Fibroblast of lung (primary cell): ENCODE results near the gene CASP10. TPM values are rescaled to one million over a fixed set of nuclear protein-coding genes. Genes with fewer than 3 reads are reported as not detected.

Source experiments
- DNase-seq, 2 donors: peaks; one replicate each; pipeline versions ENCODE4 v3.0.0 to v3.0.0-alpha.2; 2010; ENCODE audit warnings: low read depth in 2 of 2
- H2AFZ ChIP-seq: 2 replicates; pipeline ENCODE4 v1.5.1; 2012; ENCODE audit warnings: low read length, control low read depth, inconsistent platforms
- H3K27ac ChIP-seq: 2 replicates; pipeline ENCODE4 v1.5.1; 2011; ENCODE audit warnings: low read length, control low read depth; ENCODE audit not compliant: insufficient read depth
- H3K27me3 ChIP-seq: 2 replicates; pipeline ENCODE4 v1.5.1; 2011; ENCODE audit warnings: mild to moderate bottlenecking, low read length; ENCODE audit not compliant: control insufficient read depth, insufficient read depth
- H3K36me3 ChIP-seq: 2 replicates; pipeline ENCODE4 v1.5.1; 2011; ENCODE audit warnings: low read length; ENCODE audit not compliant: control insufficient read depth, insufficient read depth
- H3K4me1 ChIP-seq: 2 replicates; pipeline ENCODE4 v1.5.1; 2011; ENCODE audit warnings: low read length; ENCODE audit not compliant: control insufficient read depth, insufficient read depth; ENCODE audit errors: extremely low read depth
- H3K4me2 ChIP-seq: 2 replicates; pipeline ENCODE4 v1.5.1; 2011; ENCODE audit warnings: low read length, control low read depth; ENCODE audit not compliant: insufficient read depth; ENCODE audit errors: extremely low read depth
- H3K4me3 ChIP-seq, 4 experiments: fragments of 200-600 bp in 1 of 4; sonication (generic) in 1 of 4; replicated peaks in 1 of 4; 2 replicates each; pipeline ENCODE4 v1.5.1; 2011 to 2016; ENCODE audit warnings: low read length in 4 of 4, low read depth in 3 of 4, mild to moderate bottlenecking in 3 of 4, control low read depth in 2 of 4, inconsistent platforms in 1 of 4, mixed read lengths in 1 of 4; ENCODE audit not compliant: insufficient read depth in 1 of 4; ENCODE audit errors: control extremely low read depth in 1 of 4
- H3K79me2 ChIP-seq: 2 replicates; pipeline ENCODE4 v1.5.1; 2012; ENCODE audit warnings: mild to moderate bottlenecking, low read length, inconsistent platforms; ENCODE audit not compliant: control insufficient read depth, insufficient read depth
- H3K9ac ChIP-seq: 2 replicates; pipeline ENCODE4 v1.5.1; 2011; ENCODE audit warnings: mild to moderate bottlenecking, low read length, control low read depth; ENCODE audit not compliant: insufficient read depth
- H3K9me3 ChIP-seq: 2 replicates; pipeline ENCODE4 v1.5.1; 2012; ENCODE audit warnings: low read depth, low read length; ENCODE audit not compliant: control insufficient read depth, insufficient read depth
- H4K20me1 ChIP-seq: 2 replicates; pipeline ENCODE4 v1.5.1; 2011; ENCODE audit warnings: low read length; ENCODE audit not compliant: control insufficient read depth, insufficient read depth; ENCODE audit errors: extremely low read depth
- CTCF ChIP-seq, 2 donors: IDR thresholded peaks in 1 of 2; conservative IDR thresholded peaks in 1 of 2; 1 replicate in 1 of 2; 2 replicates in 1 of 2; pipeline ENCODE4 v1.5.1; 2011 to 2012; ENCODE audit warnings: low read length in 2 of 2, control low read depth in 1 of 2, inconsistent platforms in 1 of 2, low read depth in 1 of 2, mild to moderate bottlenecking in 1 of 2
- EZH2 ChIP-seq: IDR thresholded peaks from 2 replicates; pipeline ENCODE4 v1.5.1; 2012; ENCODE audit warnings: low read length, control low read depth, mild to moderate bottlenecking; ENCODE audit errors: missing control alignments
- polyA plus RNA-seq, 2 donors: library from polyadenylated mRNA; depleted of rRNA in 1 of 2; stranded (reverse) in 1 of 2; unstranded in 1 of 2; fragments of >200 nt; gene quantifications; 2 replicates each; pipeline ENCODE4 v1.2.1, GENCODE V29; 2011 to 2012; ENCODE audit warnings: missing spikeins in 1 of 2
- total RNA-seq: library from RNA; depleted of rRNA; stranded (reverse); fragments of >200 nt; gene quantifications from 2 replicates; pipeline ENCODE4 v1.2.1, GENCODE V29; 2014

Gene CASP10
- total and polyA plus RNA-seq, 2 donors (not counting 1 experiment from before 2014, with no cell fraction given): 5.5 to 8.1 TPM

- no peak overlapping the region for H3K4me2 ChIP-seq
- H3K4me1 ChIP-seq: no peaks in the 10 kb centered on the region
- H3K27ac ChIP-seq: no peak overlapping the region
- H3K36me3 ChIP-seq: no peaks in the 10 kb centered on the region
- TF ChIP-seq EZH2: no peak
- TF ChIP-seq CTCF (conservative IDR thresholded peaks at IDR 0.05 in 1 of 2, IDR thresholded peaks at IDR 0.05 in 1 of 2; ENCODE audit: low read depth in 1 of 2, low read length in 2 of 2): no peak
- no peaks in the 10 kb centered on the region for H3K9me3 ChIP-seq
- H4K20me1 ChIP-seq: no peaks in the 10 kb centered on the region
- no peaks in the 10 kb centered on the region for H3K27me3 ChIP-seq
- no peak overlapping the region for H3K9ac ChIP-seq
- no peak overlapping the region for H3K4me3 ChIP-seq
- H2AFZ ChIP-seq: no peak overlapping the region
- no peak for DNase-seq
- no peaks in the 10 kb centered on the region for H3K79me2 ChIP-seq
These were observed 65.4 kb downstream of the CASP10 start for GRCh38 chr2:201248288-201248844.

- TF ChIP-seq EZH2 (no peak), CTCF (conservative IDR thresholded peaks at IDR 0.05 in 1 of 2, IDR thresholded peaks at IDR 0.05 in 1 of 2; ENCODE audit: low read depth in 1 of 2, low read length in 2 of 2) (no peak)
- Histone ChIP-seq H3K9me3 (no peaks in the 10 kb centered on the region), H3K36me3 (no peaks in the 10 kb centered on the region), H3K27me3 (no peaks in the 10 kb centered on the region), H3K4me1 (peaks cover 3% of the 10 kb centered on the region), H2AFZ (no peak overlapping the region), H3K27ac (no peak overlapping the region), H3K9ac (no peak overlapping the region), H3K4me3 (no peak overlapping the region), H3K79me2 (no peaks in the 10 kb centered on the region), H4K20me1 (no peaks in the 10 kb centered on the region), H3K4me2 (no peak overlapping the region)
- DNase-seq: no peak
These were observed 66.9 kb downstream of the CASP10 start for GRCh38 chr2:201249889-201250288.

GRCh38 chr2:201250741-201251140, 67.8 kb downstream of the CASP10 start:
- H3K79me2 ChIP-seq: no peaks in the 10 kb centered on the region
- no peak overlapping the region for H3K4me2 ChIP-seq
- H3K27ac ChIP-seq: no peak overlapping the region
- H3K27me3 ChIP-seq: no peaks in the 10 kb centered on the region
- no peaks in the 10 kb centered on the region for H3K36me3 ChIP-seq
- H3K9me3 ChIP-seq: no peaks in the 10 kb centered on the region
- H3K4me1 ChIP-seq: peaks cover 3% of the 10 kb centered on the region
- DNase-seq: no peak
- H4K20me1 ChIP-seq: no peaks in the 10 kb centered on the region
- no peak overlapping the region for H3K4me3 ChIP-seq
- TF ChIP-seq EZH2 (no peak), CTCF (conservative IDR thresholded peaks at IDR 0.05 in 1 of 2, IDR thresholded peaks at IDR 0.05 in 1 of 2; ENCODE audit: low read depth in 1 of 2, low read length in 2 of 2) (no peak)
- no peak overlapping the region for H2AFZ ChIP-seq
- no peak overlapping the region for H3K9ac ChIP-seq
